OCI-LY3 (cell line): ENCODE results near the gene KDM4F.

ENCODE experiments used
- CTCF ChIP-seq: fragments of 200-600, 300-600 bp; sonication (generic); IDR thresholded peaks from 2 replicates; pipeline ENCODE4 v1.5.1; 2014; ENCODE audit warnings: antibody characterized with exemption, low read length, low read depth
- EZH2phosphoT487 ChIP-seq: fragments of 200-600 bp; shearing (Covaris generic); IDR thresholded peaks from 2 replicates; pipeline ENCODE4 v1.6.1; 2018; ENCODE audit warnings: antibody characterized with exemption, mixed run types, low read depth

DNA sequence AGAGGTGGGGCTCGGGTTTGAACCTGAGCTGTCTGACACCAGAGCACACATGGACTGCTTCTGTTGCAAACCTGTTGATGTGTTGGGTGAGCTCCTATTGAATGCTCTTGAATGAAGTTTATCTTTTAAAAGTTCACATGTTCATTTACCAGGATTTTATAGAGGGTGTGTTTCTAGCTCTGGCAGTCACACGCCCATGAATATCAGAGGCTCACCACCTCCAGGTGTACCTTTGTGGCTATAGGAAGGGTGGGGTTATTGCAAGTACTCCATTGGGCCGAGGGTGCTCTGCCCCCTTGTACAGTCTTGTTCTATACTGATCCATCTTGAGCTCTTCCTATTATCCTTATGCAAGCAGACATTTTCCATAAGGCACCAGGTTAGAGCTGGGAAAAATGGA is 49.6 kb downstream of the KDM4F start:
- TF ChIP-seq CTCF (no peak), EZH2phosphoT487 (no peak)
